Measurements from ENCODE around the gene DUOXA2. TPM values are rescaled to one million over a fixed set of nuclear protein-coding genes. Genes with fewer than 3 reads are reported as not detected.
"Not testable (repeated sequence)": the region's sequence is repeated elsewhere in the genome, so short reads cannot be mapped to it uniquely, and the experiment has no call there.

Gene DUOXA2
- total RNA-seq (under 1 TPM; 0.31 to 0.39 TPM), polyA plus RNA-seq (ENCODE audit: insufficient read depth, low read depth, low replicate concordance) (0.36 TPM)
- long read RNA-seq, donor 1, partial matches to known transcripts = 0 of 2 reads
- long read RNA-seq, donor 1, other reads (novel, unspliced or antisense) = 0 of 2 reads
- long read RNA-seq, donor 2, partial matches to known transcripts = 0 of 2 reads
- long read RNA-seq, donor 2, other reads (novel, unspliced or antisense) = 0 of 2 reads

DNA sequence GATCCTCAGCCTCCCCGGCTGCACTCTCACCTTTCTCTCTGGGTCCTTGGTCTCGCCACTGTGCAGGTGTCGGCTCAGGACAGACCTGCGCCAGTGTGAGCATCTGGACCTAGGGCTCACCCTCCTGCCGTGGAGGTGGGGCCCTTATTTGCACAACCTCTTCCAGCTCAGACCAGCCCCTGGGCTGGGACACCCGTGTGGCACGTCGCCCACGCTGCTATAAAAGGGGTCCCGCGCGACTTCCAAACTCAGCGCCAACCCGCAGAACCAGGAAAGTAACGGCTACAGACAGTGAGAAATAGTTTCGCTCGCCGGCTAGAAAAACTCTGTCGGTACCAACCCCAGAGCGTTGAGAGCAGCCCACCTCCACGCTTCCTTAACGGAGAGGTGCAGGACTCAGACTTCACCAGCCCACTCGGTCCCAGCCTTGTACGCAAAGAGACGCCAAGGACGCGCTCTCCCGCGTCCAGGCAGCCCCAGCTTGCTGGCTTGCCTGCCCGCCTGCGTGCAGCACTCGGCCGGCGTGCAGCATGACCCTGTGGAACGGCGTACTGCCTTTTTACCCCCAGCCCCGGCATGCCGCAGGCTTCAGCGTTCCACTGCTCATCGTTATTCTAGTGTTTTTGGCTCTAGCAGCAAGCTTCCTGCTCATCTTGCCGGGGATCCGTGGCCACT, at the start of gene DUOXA2, which contains the start of gene DUOX2:
Gene DUOXA2 (plus strand): TSS at position 251 of the 675 bp plus-strand sequence. CDS start 280 bp downstream, at position 531.
Gene DUOX2 (minus strand): TSS at position 97 of the 675 bp plus-strand sequence. CDS start 761 bp downstream, outside the sequence.
- intact Hi-C loops (cut with DNase I; ENCODE audit: low total_unique reads) = no loop called here
- H3K27ac ChIP-seq = no peak within 1 kb of the TSS
- peaks cover 17% of the 10 kb centered on the region for H3K4me1 ChIP-seq
- 0 to 1% methylated on average over 30 to 42 of the region's 42 CpGs for WGBS, 2 donors
- no peaks in the 10 kb centered on the region for H3K27me3 ChIP-seq
- no peaks in the 10 kb centered on the region for H3K36me3 ChIP-seq (ENCODE audit: low read depth, missing control alignments)
- no peak within 1 kb of the TSS for H3K4me3 ChIP-seq
- H3K9me3 ChIP-seq = no peaks in the 10 kb centered on the region
- TF ChIP-seq, protein P1, sequence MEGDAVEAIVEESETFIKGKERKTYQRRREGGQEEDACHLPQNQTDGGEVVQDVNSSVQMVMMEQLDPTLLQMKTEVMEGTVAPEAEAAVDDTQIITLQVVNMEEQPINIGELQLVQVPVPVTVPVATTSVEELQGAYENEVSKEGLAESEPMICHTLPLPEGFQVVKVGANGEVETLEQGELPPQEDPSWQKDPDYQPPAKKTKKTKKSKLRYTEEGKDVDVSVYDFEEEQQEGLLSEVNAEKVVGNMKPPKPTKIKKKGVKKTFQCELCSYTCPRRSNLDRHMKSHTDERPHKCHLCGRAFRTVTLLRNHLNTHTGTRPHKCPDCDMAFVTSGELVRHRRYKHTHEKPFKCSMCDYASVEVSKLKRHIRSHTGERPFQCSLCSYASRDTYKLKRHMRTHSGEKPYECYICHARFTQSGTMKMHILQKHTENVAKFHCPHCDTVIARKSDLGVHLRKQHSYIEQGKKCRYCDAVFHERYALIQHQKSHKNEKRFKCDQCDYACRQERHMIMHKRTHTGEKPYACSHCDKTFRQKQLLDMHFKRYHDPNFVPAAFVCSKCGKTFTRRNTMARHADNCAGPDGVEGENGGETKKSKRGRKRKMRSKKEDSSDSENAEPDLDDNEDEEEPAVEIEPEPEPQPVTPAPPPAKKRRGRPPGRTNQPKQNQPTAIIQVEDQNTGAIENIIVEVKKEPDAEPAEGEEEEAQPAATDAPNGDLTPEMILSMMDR (IDR thresholded peaks at IDR 0.05) = no peak
- no peak for TF ChIP-seq POLR2A (IDR thresholded peaks at IDR 0.05)
- no peak for DNase-seq

DNA sequence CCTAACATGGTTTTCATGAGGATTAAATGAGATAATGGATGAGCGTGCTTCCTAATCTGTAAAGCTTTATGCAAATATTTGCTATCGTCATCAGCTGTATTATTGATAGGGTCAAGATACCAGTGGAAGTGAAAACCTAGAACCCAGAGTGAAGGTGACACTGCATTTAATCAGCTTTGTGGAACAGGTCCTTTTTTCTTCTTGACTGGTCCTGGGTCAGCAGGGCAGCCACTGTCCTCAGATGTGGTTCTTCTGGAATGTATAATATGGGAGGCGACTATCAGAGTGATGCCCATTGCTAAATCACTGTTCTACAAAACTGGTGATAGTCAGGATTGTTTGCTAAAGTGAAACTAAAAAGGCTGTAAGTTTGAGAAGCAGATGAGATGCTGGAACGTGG, 49.7 kb upstream of the DUOXA2 start:
- Histone ChIP-seq H3K27me3 (no peaks in the 10 kb centered on the region), H3K27ac (no peak overlapping the region), H3K9me3 (no peaks in the 10 kb centered on the region), H3K4me1 (no peaks in the 10 kb centered on the region), H3K4me3 (no peak overlapping the region), H3K36me3 (ENCODE audit: low read depth, missing control alignments) (no peaks in the 10 kb centered on the region)
- TF ChIP-seq POLR2A (IDR thresholded peaks at IDR 0.05) = no peak
- TF ChIP-seq, protein P1 (IDR thresholded peaks at IDR 0.05) = no peak
- WGBS, 2 donors = 83 to 88% methylated on average over 4 of the region's 4 CpGs
- intact Hi-C loops (cut with DNase I; ENCODE audit: low total_unique reads) = no loop called here
- DNase-seq = no peak

DNA sequence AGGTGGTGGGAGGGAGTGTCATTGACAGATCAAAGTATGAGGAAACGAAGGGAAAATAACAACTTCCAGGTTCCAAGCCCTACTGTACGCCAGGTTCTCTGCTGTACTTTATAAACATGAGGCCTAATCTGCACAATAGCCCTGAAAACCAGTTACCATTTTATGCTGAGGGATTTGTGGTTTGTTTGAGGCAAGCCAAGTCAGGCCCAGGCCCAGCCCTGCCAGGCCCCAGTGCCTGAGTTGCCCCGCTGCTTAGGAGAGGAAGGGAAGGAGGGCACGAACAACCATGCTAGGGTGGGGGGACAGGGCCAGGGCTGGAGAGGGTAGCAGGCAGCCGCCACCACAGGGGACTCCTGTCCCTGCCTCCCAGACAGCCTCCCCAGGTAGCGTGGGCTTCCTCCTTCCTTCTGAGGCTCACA, 44.2 kb upstream of the DUOXA2 start:
- intact Hi-C loops (cut with DNase I; ENCODE audit: low total_unique reads); DNase-seq: not testable (repeated sequence)
- 72 to 90% methylated on average over 2 to 4 of the region's 6 CpGs for WGBS, 2 donors

GRCh38 chr15:45073602-45074001, 40.5 kb upstream of the DUOXA2 start:
- DNase-seq; H3K27ac ChIP-seq; H3K4me3 ChIP-seq; H3K4me1 ChIP-seq; H3K36me3 ChIP-seq (ENCODE audit: low read depth, missing control alignments); intact Hi-C loops (cut with DNase I; ENCODE audit: low total_unique reads); H3K27me3 ChIP-seq; H3K9me3 ChIP-seq: not testable (repeated sequence)

More for the DNA sequence above, 44.2 kb upstream of the DUOXA2 start:
- not testable (repeated sequence) for H3K36me3 ChIP-seq (ENCODE audit: low read depth, missing control alignments); H3K27ac ChIP-seq; H3K9me3 ChIP-seq; H3K4me1 ChIP-seq; H3K4me3 ChIP-seq; H3K27me3 ChIP-seq

DNA sequence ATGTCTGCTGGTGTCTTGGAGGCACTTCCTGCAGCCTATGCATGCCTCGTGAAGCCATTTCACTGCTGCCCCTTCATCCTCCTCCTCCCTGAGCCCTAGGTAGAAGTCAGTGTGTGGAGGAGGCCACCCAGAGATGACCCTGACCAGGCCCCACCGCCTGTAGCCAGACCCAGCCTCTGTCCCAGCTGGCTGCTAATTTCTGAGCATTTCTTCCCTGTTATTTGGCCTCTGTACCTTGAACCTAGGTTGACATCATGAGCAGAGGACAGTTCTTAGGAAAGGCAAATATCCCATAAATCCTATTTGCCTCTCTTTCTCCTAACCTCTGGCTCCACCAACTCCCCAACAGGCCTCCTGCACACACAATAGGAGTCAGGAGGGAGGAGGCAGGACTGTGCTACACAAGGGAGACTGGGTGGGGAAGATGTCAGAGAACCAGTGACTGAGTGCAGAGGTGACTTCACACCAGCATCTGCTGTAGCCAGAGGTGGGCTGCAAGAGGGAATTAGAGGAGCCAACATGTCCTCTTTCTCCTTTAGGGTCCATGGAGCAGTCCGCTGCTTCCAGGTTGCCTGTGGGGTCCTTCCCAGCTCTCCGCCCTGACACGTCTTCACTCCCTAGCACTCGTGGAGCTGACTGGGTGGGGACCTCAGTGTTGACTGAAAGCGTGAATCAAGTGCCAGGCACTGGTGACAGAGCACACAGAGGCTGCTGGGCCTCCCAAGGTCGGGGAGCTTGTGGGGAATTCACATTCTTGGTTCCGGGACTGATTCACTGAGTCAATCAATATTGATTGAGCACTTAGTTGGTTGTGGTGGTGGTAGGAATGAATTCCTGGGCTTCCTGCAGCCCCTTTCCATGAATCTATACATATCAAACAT, 38.4 kb upstream of the DUOXA2 start:
- H3K27me3 ChIP-seq; intact Hi-C loops (cut with DNase I; ENCODE audit: low total_unique reads); H3K4me1 ChIP-seq; H3K36me3 ChIP-seq (ENCODE audit: low read depth, missing control alignments); H3K27ac ChIP-seq; DNase-seq; H3K9me3 ChIP-seq; H3K4me3 ChIP-seq: not testable (repeated sequence)
- 40% methylated on average over 1 of the region's 9 CpGs; no CpG with 5 or more reads in 1 of the 2 donors for WGBS, 2 donors

GRCh38 chr15:45077391-45077790, 36.7 kb upstream of the DUOXA2 start:
- peak; percentile 32 for DNase-seq
- intact Hi-C loops (cut with DNase I; ENCODE audit: low total_unique reads); H3K4me3 ChIP-seq: not testable (repeated sequence)

DNA sequence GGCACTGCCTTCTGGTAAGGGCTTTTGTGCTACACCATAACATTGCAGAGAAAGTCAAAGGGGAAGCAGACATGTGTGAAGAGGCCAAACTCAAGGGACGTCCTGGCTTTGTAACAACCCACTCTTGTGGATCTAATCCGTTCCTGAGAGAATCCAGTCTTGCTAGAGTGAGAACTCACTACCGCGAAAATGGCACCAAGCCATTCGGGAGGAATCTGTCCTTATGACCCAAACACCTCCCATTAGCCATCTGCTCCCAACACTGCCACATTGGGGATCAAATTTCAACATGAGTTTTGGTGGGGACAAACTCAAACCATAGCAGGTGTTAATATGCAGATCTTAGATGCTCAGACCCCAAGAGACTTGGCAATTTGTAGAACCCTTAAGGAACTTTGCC, 34.9 kb upstream of the DUOXA2 start:
- intact Hi-C loops (cut with DNase I; ENCODE audit: low total_unique reads); H3K9me3 ChIP-seq; DNase-seq; H3K27ac ChIP-seq; H3K36me3 ChIP-seq (ENCODE audit: low read depth, missing control alignments); H3K27me3 ChIP-seq; H3K4me1 ChIP-seq; H3K4me3 ChIP-seq: not testable (repeated sequence)
- WGBS, 2 donors = 67 to 71% methylated on average over 5 of the region's 5 CpGs

More at GRCh38 chr15:45077391-45077790, 36.7 kb upstream of the DUOXA2 start:
- not testable (repeated sequence) for H3K36me3 ChIP-seq (ENCODE audit: low read depth, missing control alignments); H3K9me3 ChIP-seq; H3K27me3 ChIP-seq; H3K27ac ChIP-seq; H3K4me1 ChIP-seq
- WGBS, 2 donors = 58 to 75% methylated on average over 2 of the region's 2 CpGs

DNA sequence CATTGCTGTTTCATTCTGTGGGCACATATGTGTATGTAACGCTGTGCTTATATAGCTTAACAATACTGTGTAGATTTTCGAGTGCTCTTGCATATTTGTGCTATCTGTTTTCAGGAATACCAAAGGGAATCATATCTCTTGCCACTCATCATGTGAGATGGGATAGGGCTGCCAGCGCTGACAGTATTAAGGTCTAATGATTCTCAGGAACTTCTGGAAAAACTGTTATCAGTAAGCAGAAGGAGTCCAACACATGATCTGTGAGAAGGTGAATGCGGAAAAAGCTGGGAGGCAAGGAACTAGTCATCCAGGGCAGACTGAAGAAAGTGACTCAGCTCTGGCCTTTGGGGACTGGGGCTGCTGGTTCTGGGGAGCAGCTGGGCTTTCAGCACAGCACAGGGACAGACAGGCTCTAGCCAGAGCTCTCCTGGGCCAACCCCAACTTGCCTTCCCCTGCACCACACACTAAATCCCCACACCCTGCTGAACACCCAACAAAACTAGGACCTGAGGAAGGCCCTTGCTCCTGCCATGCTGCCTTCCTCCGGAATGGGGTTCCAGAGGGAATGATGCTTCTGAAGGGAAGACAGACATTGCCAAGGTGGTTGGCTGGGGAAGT, 34.4 kb upstream of the DUOXA2 start:
- H3K4me3 ChIP-seq; DNase-seq; H3K9me3 ChIP-seq; H3K4me1 ChIP-seq; H3K27me3 ChIP-seq; H3K36me3 ChIP-seq (ENCODE audit: low read depth, missing control alignments); intact Hi-C loops (cut with DNase I; ENCODE audit: low total_unique reads); H3K27ac ChIP-seq: not testable (repeated sequence)
- WGBS, 2 donors = 71 to 73% methylated on average over 5 of the region's 5 CpGs

DNA sequence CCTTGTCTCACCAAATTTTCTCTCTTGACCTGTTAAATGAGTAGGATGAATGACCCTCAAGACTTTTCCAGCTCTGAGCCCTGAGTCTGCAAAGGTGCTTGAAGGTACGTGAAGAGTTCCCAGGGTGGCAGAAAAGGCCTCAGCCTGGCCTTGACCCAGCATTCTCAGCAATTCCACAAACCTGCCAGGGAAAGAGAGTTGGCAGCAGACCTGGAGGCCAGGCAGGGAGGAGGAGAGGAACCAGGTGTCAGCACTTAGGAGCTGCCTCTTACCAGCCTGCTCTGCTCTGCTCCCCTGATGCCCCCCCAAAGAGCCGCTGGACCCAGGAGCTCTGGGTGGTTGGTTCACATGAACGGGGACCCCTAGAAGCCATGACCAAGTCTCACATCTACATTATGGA, 33.5 kb upstream of the DUOXA2 start:
- H3K9me3 ChIP-seq; H3K36me3 ChIP-seq (ENCODE audit: low read depth, missing control alignments); H3K4me3 ChIP-seq; H3K27me3 ChIP-seq; intact Hi-C loops (cut with DNase I; ENCODE audit: low total_unique reads); H3K27ac ChIP-seq; DNase-seq; H3K4me1 ChIP-seq: not testable (repeated sequence)
- 71 to 79% methylated on average over 2 to 3 of the region's 3 CpGs for WGBS, 2 donors

All from testis (tissue), 5 donors.